Right lobe of liver (tissue), 6 donors: Measurements from ENCODE around the gene CSF1R. TPM values are rescaled to one million over a fixed set of nuclear protein-coding genes. Genes with fewer than 3 reads are reported as not detected.

Experiments
- ATAC-seq, 4 donors: fragments of 200-7000 bp; cut with Tn5 transposase; one replicate each; pipeline ENCODE4 v1.9.1; 2020; ENCODE audit warnings: mild to moderate bottlenecking in 4 of 4, moderate library complexity in 4 of 4
- DNase-seq, 3 donors: peaks; one replicate each; pipeline ENCODE4 v3.0.0-alpha.2; 2020
- H3K27ac ChIP-seq, 3 donors: fragments of 200-600 bp; one replicate each; pipeline ENCODE4 v1.8.0; 2022
- H3K27me3 ChIP-seq, 2 donors: fragments of 200-600 bp; one replicate each; pipeline ENCODE4 v1.8.0; 2022
- H3K36me3 ChIP-seq, 4 donors: fragments of 200-600 bp; sonication (generic) in 1 of 4; one replicate each; pipeline versions ENCODE4 v1.5.1 to v1.8.0; 2017 to 2022; ENCODE audit warnings: control low read depth in 1 of 4
- H3K4me1 ChIP-seq, 4 donors: fragments of 200-600 bp; sonication (generic) in 1 of 4; one replicate each; pipeline versions ENCODE4 v1.5.1 to v1.8.0; 2017 to 2022; ENCODE audit warnings: control low read depth in 1 of 4
- H3K4me3 ChIP-seq, 3 donors: fragments of 200-600 bp; one replicate each; pipeline ENCODE4 v1.8.0; 2022
- H3K9me3 ChIP-seq, 4 donors: fragments of 200-600 bp; sonication (generic) in 1 of 4; one replicate each; pipeline versions ENCODE4 v1.5.1 to v1.8.0; 2017 to 2022; ENCODE audit warnings: control low read depth in 1 of 4
- CTCF ChIP-seq, 4 donors: fragments of 200-600 bp in 3 of 4; fragments of 450-650 bp in 1 of 4; IDR thresholded peaks; one replicate each; pipeline versions ENCODE4 v1.5.1 to v1.8.0; 2016 to 2022; ENCODE audit warnings: antibody characterized with exemption in 4 of 4, mild to moderate bottlenecking in 2 of 4
- POLR2A ChIP-seq: fragments of 450-650 bp; IDR thresholded peaks from one replicate; pipeline ENCODE4 v1.6.1; 2017; ENCODE audit warnings: antibody characterized with exemption, mild to moderate bottlenecking
- WGBS: methylation state at CpG from one replicate; pipeline ENCODE4 v1.1.6; 2018; ENCODE audit warnings: low coverage, low lambda C conversion rate; ENCODE audit not compliant: insufficient coverage; ENCODE audit errors: missing lambda C conversion rate; 5-methylcytosine and 5-hydroxymethylcytosine counted together
- intact Hi-C, 2 donors: fragments of 100-400 bp; cut with DNase I; formaldehyde crosslinking; loops; one replicate each; pipeline versions ENCODE4 v1.11.2 to v1.14.1; 2022
- total RNA-seq, 6 experiments: library from RNA; depleted of rRNA in 2 of 6; stranded (reverse); fragments of >200 nt in 2 of 6; fragmentation: NEBNext Ultra II Directional in 3 of 6; extraction: Animal tissue kit (Norgen Biotek cat#: 25700) in 3 of 6; gene quantifications; one replicate each; pipeline versions ENCODE4 v1.1.0 to v1.2.4, GENCODE V29; 2016 to 2023
- donor health status: DM: no; HTN: yes; CAD: no.
- donor health status: DM: no; HTN: no; CAD: no.
- donor health status: DM: no; HTN: no; CAD: no.
- donor health status: DM: no; HTN: yes; CAD: no.
- donor health status: DM: no; HTN: yes; CAD: no.

Gene CSF1R
- total RNA-seq, 6 experiments from 2014 or later = 13.0 to 45.1 (median 16.3) TPM

DNA sequence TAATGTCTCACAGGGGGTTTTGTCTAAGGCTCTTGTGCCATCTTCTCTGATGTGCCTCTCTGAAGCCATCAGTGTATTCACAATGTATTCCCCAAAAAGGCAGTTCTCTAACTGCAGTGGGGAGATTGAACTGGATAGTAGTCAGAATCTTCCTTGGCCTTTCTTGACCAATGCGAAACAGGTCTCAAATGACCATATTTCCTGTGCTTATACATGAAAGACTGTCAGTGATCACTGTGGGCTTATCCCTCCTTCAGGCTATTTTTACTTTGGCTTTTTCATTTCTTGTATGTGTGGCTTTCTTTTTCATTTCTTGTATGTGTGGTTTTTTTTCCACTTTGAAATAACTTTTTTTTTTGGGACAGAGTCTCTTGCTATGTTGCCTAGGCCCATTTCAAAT is 66.1 kb downstream of the CSF1R start:
- 80% methylated on average over 1 of the region's 1 CpG for WGBS
- H3K27me3 ChIP-seq = no peaks in the 10 kb centered on the region
- H3K27ac ChIP-seq = no peak overlapping the region
- H3K36me3 ChIP-seq = peaks cover 0 to 75% (median 18%) of the 10 kb centered on the region in 4 donors
- peaks cover 0 to 3% (median 0%) of the 10 kb centered on the region in 4 donors for H3K9me3 ChIP-seq
- ATAC-seq (no peak), DNase-seq (no peak)
- intact Hi-C loops = no loop called here
- no peak overlapping the region for H3K4me3 ChIP-seq
- no peaks in the 10 kb centered on the region for H3K4me1 ChIP-seq
- no peak for TF ChIP-seq POLR2A
- TF ChIP-seq CTCF (IDR thresholded peaks at IDR 0.05) = no peak

DNA sequence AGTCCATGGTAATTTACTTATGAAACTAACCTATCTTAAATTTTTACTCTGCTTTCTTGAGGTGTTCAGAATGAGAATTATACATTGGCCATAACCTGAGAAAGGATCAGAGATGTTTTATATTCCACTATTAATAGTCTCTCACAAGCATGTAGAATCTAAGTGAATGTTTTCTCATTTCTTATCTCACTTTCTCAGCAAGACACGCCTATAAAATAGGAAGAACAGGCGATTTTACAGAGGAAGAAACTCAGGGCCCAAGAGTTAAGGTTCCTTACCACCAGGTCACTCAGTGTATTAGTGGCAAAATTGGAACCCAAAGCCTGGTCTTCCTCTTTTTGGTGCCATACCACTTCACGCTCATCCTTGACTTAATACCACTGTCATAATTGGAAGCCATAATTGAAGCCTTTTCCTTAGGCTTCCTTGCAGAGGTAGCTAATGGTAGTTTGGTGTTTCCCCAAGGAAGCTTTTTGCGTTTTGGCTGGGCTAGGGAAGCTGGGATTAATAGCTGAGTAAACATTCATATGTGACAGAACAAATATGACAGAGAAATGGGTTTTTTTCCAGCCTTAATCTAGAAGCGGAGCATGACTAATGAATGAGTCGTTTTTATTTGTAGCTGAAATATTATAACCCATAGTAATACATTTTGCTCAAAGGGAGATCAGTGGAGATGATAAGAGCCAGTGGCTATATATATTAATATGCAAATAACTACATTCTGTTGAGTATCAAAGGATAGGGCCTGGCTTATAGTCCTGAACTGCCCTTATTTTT is 68.9 kb downstream of the CSF1R start:
- H3K36me3 ChIP-seq = peaks cover 0 to 79% (median 24%) of the 10 kb centered on the region in 4 donors
- no peak overlapping the region for H3K27ac ChIP-seq
- intact Hi-C loops = no loop called here
- TF ChIP-seq POLR2A (no peak), CTCF (IDR thresholded peaks at IDR 0.05) (no peak)
- no peak overlapping the region for H3K4me3 ChIP-seq
- ATAC-seq (no peak), DNase-seq (no peak)
- H3K27me3 ChIP-seq = no peaks in the 10 kb centered on the region
- peaks cover 0 to 3% (median 0%) of the 10 kb centered on the region in 4 donors for H3K9me3 ChIP-seq
- WGBS = 79% methylated on average over 6 of the region's 6 CpGs
- no peaks in the 10 kb centered on the region for H3K4me1 ChIP-seq

DNA sequence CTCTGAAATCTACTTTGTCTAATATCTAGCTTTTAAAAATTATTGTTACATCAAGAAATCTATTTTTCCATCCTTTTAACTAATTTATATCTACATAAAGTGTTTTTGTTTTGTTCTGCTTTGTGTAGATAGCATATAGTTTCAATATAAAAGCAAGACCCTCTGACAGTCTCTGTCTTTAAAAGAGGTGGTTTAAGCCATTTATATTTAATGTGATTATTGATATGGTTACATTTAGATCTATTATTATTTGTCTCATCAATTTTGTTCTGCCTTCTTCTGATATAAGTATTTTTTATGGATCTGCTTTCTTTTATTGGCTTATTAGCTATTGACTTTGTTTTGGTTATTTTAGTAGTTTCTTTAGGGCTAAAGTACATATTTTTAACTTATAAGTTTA is 69.8 kb downstream of the CSF1R start:
- Histone ChIP-seq H3K4me3 (no peak overlapping the region), H3K9me3 (peaks cover 0 to 3% (median 0%) of the 10 kb centered on the region in 4 donors), H3K27ac (no peak overlapping the region), H3K27me3 (no peaks in the 10 kb centered on the region), H3K36me3 (peaks cover 0 to 80% (median 28%) of the 10 kb centered on the region in 4 donors), H3K4me1 (no peaks in the 10 kb centered on the region)
- no peak for DNase-seq
- no peak for ATAC-seq
- TF ChIP-seq POLR2A (no peak), CTCF (IDR thresholded peaks at IDR 0.05) (no peak)
- intact Hi-C loops = no loop called here

DNA sequence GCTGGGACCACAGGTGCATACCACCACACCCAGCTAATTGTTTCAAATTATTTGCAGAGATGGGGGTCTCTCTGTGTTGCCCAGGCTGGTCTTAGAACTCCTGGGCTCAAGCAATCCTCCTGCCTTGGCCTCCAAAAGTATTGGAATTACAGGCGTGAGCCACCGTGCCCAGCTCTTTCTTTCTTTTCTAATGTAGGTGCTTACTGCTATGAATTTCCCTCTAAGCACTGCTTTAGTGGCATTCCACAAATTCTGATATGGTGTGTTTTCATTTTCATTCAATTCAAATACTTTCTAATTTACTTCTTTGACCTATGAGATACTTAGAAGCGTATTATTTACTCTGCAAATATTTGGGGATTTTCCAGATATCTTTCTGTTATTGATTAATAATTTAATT is 70.9 kb downstream of the CSF1R start:
- H3K36me3 ChIP-seq = peaks cover 0 to 78% (median 33%) of the 10 kb centered on the region in 4 donors
- WGBS = 93% methylated on average over 3 of the region's 3 CpGs

More for the DNA sequence above, 70.9 kb downstream of the CSF1R start:
- intact Hi-C loops = no loop called here
- Histone ChIP-seq H3K27me3 (no peaks in the 10 kb centered on the region), H3K27ac (no peak overlapping the region), H3K4me1 (no peaks in the 10 kb centered on the region), H3K4me3 (no peak overlapping the region), H3K9me3 (peaks cover 0 to 3% (median 0%) of the 10 kb centered on the region in 4 donors)
- no peak for TF ChIP-seq CTCF (IDR thresholded peaks at IDR 0.05)
- TF ChIP-seq POLR2A = no peak
- DNase-seq = no peak
- no peak for ATAC-seq
